Superior temporal gyrus (tissue), 1 donor: ENCODE measurements around the gene IQGAP2.
"Not testable (repeated sequence)": the region's sequence is repeated elsewhere in the genome, so short reads cannot be mapped to it uniquely, and the experiment has no call there.

Source experiments
- DNase-seq: peaks from one replicate; pipeline ENCODE4 v3.0.0-alpha.2; 2016; ENCODE audit errors: extremely low spot score

The IQGAP2 gene

DNA sequence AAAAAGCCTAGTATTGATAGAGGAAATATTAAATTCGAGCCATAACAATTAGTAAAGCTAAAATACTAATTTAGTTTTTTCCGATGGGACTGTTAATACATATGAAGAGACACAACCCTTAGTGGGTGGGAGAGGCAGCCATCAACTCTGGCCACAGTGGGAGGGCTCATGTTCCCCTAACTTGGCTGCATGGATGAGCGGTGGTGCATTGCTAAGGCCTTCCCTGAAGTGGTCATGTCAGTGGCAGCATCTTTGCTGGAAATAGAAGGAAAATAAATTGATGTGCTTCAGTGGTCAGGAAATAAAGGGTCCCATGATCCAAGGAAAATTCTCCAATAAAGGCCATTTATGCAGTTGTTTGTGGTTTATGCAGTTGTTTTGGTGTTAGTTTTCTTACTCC is 254.0 kb downstream of the IQGAP2 start:
- DNase-seq, result no peak

- DNase-seq, result no peak
Measured at GRCh38 chr5:76657683-76658311, 254.7 kb downstream of the IQGAP2 start.

DNA sequence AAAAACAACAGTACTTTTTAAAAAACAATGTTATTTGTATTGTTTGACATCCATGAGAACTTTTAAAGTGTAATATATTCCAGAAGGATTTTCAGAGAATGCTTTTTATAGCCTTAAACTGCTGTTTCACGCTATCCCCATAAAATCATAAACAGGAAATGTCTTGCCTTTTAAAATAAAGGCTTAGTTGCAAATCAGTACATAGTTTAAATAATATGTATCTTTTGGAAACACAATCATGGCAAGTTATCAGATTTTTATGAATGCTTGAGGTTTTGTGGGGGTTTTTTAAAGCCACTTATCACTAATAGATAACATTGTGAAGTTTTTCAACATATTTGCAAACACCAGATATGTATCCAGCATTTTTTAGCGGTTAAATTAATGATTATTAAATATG is 257.3 kb downstream of the IQGAP2 start:
- DNase-seq, result no peak

GRCh38 chr5:76662521-76662920 is 259.4 kb downstream of the IQGAP2 start:
- DNase-seq, result no peak

DNA sequence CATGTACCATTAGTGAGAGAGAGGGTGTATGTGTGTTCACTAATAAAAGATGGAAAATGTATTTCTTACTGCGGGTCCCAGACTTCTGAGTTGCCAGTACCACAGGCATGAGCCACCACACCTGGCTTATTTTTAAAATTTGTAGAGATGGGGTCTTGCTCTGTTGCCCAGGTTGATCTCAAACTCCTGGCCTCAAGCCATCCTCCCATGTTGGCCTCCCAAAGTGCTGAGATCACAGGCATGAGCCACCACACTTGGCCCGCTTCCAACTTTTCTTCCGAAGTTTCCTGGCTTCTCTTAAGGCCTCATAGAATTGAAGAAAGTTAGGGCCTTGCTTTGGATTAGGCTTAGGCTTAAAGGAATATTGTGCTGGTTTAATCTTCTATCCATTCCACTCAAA is 260.5 kb downstream of the IQGAP2 start:
- DNase-seq, result no peak

DNA sequence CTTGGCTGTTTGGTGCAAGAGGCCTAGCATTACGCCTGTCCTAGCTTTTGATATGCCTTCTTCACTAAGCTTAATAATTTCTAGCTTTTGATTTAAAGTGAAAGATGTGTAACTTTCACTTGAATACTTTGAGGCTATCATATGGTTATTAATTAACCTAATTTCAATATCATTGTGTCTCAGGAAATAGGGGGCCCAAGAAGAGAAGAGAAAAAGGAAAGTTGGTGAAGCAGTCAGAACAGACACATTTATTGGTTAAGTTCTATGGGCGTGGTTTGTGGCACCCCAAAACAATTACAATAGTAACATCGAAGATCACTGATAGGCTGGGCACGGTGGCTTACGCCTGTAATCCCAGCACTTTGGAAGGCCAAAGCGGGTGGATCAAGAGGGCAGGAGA is 261.0 kb downstream of the IQGAP2 start:
- no peak for DNase-seq

DNA sequence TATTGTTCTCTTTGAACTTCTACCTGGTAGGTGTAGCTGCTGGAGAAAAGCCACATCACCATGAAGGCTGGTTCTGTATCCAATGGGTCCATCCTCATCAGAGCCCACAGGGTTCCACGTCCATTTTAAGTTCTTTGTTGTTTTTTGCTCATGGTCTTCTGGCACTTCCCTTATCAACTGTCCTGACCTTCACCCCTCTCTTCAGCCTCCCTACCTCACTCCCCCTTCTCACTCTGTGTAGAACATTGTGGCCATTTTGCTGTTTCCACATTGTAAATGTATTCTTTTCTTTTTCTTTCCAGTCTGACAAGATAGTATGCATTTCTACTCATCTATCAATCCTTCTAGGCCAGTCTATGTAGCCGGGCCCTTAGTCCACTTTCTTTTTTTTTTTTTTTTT is 264.4 kb downstream of the IQGAP2 start:
- no peak for DNase-seq

- no peak for DNase-seq
Measured at GRCh38 chr5:76669245-76669644, 266.2 kb downstream of the IQGAP2 start.

- DNase-seq, result no peak
Measured at GRCh38 chr5:76670508-76670907, 267.4 kb downstream of the IQGAP2 start.

- DNase-seq, result no peak
Measured at GRCh38 chr5:76672242-76672641, 269.2 kb downstream of the IQGAP2 start.

DNA sequence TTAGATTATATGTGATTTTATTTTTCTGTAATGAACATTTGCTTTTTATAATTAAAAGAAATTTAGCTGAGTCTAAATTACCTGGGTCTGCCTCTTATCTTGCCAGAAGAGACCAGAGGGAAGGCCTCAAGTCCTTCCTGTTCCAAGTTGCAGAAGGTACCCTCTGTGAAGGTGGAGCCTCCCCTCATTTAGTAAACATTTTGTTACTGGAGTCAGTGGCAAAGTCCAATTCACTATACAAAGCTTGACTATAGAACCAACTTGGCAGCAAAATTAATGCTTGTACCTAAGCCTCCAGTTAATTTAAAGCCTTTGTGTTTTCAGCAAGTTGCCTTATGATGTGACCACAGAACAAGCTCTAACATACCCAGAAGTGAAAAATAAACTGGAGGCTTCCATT is 270.0 kb downstream of the IQGAP2 start:
- no peak for DNase-seq

DNA sequence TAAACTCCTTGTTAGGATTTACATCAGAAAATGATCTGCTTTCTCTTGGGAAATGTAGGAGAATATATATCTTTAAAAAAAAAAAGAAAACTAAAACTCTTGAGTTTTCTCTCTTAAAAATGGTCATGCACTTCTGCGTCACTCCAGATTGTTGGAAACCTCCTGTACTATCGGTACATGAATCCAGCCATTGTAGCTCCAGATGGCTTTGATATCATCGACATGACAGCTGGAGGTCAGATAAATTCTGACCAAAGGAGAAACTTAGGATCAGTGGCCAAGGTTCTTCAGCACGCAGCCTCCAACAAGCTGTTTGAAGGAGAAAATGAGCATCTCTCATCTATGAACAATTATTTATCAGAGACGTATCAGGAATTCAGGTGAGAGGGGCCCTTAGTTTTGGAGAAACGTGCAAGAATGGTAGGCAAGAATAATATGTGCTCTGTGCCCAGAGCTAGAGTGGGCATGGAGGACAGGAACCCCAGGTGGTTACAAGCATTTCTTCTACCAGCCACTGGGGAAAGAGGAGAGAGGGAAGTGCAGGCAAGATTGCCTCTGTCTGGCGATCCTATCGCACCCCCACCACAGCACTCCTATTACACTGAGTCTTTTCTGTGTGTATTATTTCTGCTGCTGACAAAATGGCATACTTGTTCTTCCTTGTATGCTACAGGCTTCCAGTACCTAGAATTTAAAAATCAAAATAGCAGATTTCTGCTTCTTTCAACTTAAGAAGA is 271.4 kb downstream of the IQGAP2 start:
- DNase-seq, result no peak

- DNase-seq, result no peak
Measured at GRCh38 chr5:76675364-76675763, 272.3 kb downstream of the IQGAP2 start.

DNA sequence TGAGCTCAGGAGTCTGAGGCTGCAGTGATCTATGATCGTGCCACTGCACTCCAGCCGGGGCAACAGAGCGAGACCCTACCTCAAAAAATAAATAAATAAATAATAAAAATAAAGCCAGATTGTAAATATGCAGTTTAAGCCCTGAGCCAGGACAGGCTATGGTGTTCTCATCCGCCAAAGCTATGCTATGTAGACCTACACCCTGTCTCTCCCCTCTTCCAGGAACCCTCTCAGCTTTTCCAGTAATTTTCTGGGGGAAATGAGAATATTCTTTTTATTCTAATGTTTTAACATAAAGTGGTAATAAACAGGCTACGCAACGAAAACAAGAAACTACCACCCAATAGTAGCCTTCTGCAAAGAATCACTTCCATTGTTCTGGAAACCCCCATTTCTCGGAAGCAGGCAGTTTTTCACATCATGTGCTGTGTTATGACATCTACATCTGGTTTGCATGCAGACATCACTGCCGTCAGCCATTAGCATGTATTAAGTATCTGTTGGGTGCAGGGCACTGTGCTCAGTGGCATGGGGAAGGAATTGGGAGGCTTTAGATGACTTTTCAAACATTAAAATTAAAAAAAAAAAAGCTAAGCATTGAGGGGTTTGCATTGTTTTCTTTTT is 274.9 kb downstream of the IQGAP2 start:
- no peak for DNase-seq

GRCh38 chr5:76679231-76679630 is 276.1 kb downstream of the IQGAP2 start:
- no peak for DNase-seq

GRCh38 chr5:76680826-76681225 is 277.7 kb downstream of the IQGAP2 start:
- DNase-seq, result not testable (repeated sequence)

DNA sequence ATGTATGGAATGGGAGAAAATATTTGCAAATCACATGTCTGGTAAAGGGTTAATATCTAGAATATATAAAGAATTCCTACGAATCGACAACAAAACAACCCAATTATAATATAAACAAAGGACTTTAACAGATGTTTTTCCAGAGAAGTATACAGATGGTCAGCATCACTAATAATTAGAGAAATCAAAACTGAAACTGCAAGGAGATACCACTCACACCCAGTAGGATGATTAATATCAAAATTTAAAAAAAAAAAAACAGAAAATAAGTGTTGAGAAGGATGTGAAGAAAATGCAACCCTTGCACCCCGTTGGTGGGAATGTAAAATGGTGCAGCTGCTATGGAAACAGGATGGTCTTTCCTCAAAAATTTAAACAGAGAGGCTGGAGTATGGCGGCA is 278.2 kb downstream of the IQGAP2 start:
- no peak for DNase-seq

- no peak for DNase-seq
Measured at GRCh38 chr5:76682387-76682786, 279.3 kb downstream of the IQGAP2 start.

GRCh38 chr5:76683816-76684731 is 281.0 kb downstream of the IQGAP2 start:
- no peak for DNase-seq

- no peak for DNase-seq
Measured at GRCh38 chr5:76684756-76685519, 281.9 kb downstream of the IQGAP2 start.

GRCh38 chr5:76685704-76686103 is 282.6 kb downstream of the IQGAP2 start:
- no peak for DNase-seq
